Mucosa of descending colon (tissue), 3 donors: ENCODE results near the gene BCL11A. TPM values are rescaled to one million over a fixed set of nuclear protein-coding genes. Genes with fewer than 3 reads are reported as not detected.

Experiments used
- ATAC-seq: fragments of 200-7000 bp; cut with Tn5 transposase; one replicate; pipeline ENCODE4 v1.9.1; 2020; ENCODE audit warnings: mild to moderate bottlenecking, moderate library complexity
- DNase-seq, 3 donors: peaks; one replicate each; pipeline ENCODE4 v3.0.0-alpha.2; 2020
- H3K36me3 ChIP-seq: fragments of 200-600 bp; one replicate; pipeline ENCODE4 v1.8.0; 2021; ENCODE audit warnings: low read depth, mild to moderate bottlenecking
- H3K4me1 ChIP-seq: fragments of 200-600 bp; one replicate; pipeline ENCODE4 v1.8.0; 2021; ENCODE audit warnings: low read depth, mild to moderate bottlenecking
- H3K4me3 ChIP-seq: fragments of 200-600 bp; one replicate; pipeline ENCODE4 v1.8.0; 2021; ENCODE audit warnings: mild to moderate bottlenecking
- H3K9me3 ChIP-seq: fragments of 200-600 bp; one replicate; pipeline ENCODE4 v1.8.0; 2021; ENCODE audit warnings: mild to moderate bottlenecking
- intact Hi-C, 2 donors: fragments of 100-400 bp; cut with DNase I in 1 of 2; cut with micrococcal nuclease in 1 of 2; formaldehyde crosslinking; loops; one replicate each; pipeline versions ENCODE4 v1.11.0 to v1.11.1; 2022; cut with DNase I, micrococcal nuclease
- total RNA-seq, 3 donors: library from RNA; stranded (reverse); fragmentation: NEBNext Ultra II Directional in 2 of 3; extraction: Animal tissue kit (Norgen Biotek cat#: 25700) in 2 of 3; gene quantifications; one replicate each; pipeline versions ENCODE4 v1.2.1 to v1.2.4, GENCODE V29; 2021 to 2023
- TF ChIP-seq, protein P1 (sequence below): fragments of 200-600 bp; IDR thresholded peaks from one replicate; pipeline ENCODE4 v1.8.0; 2022; ENCODE audit warnings: antibody characterized with exemption, mild to moderate bottlenecking
- donor health status: DM: no; HTN: no; CAD: no; lungs with moderate emphysema.
- donor health status: DM: no; HTN: no; CAD: no.
- donor health status: DM: no; HTN: yes; CAD: no.

The BCL11A gene
- total RNA-seq, 3 donors from 2014 or later = 22.8 to 59.6 (median 40.7) TPM

DNA sequence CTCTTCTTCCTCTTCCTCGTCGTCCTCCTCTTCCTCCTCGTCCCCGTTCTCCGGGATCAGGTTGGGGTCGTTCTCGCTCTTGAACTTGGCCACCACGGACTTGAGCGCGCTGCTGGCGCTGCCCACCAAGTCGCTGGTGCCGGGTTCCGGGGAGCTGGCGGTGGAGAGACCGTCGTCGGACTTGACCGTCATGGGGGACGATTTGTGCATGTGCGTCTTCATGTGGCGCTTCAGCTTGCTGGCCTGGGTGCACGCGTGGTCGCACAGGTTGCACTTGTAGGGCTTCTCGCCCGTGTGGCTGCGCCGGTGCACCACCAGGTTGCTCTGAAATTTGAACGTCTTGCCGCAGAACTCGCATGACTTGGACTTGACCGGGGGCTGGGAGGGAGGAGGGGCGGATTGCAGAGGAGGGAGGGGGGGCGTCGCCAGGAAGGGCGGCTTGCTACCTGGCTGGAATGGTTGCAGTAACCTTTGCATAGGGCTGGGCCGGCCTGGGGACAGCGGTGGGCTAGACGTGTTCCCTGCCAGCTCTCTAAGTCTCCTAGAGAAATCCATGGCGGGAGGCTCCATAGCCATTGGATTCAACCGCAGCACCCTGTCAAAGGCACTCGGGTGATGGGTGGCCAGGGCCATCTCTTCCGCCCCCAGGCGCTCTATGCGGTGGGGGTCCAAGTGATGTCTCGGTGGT is 91.9 kb downstream of the BCL11A start:
- intact Hi-C loops = no loop called here
- DNase-seq (no peak), ATAC-seq (no peak)
- H3K36me3 ChIP-seq = no peaks in the 10 kb centered on the region
- H3K4me3 ChIP-seq = no peak overlapping the region
- H3K9me3 ChIP-seq = no peaks in the 10 kb centered on the region
- no peaks in the 10 kb centered on the region for H3K4me1 ChIP-seq
- TF ChIP-seq, protein P1, sequence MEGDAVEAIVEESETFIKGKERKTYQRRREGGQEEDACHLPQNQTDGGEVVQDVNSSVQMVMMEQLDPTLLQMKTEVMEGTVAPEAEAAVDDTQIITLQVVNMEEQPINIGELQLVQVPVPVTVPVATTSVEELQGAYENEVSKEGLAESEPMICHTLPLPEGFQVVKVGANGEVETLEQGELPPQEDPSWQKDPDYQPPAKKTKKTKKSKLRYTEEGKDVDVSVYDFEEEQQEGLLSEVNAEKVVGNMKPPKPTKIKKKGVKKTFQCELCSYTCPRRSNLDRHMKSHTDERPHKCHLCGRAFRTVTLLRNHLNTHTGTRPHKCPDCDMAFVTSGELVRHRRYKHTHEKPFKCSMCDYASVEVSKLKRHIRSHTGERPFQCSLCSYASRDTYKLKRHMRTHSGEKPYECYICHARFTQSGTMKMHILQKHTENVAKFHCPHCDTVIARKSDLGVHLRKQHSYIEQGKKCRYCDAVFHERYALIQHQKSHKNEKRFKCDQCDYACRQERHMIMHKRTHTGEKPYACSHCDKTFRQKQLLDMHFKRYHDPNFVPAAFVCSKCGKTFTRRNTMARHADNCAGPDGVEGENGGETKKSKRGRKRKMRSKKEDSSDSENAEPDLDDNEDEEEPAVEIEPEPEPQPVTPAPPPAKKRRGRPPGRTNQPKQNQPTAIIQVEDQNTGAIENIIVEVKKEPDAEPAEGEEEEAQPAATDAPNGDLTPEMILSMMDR = no peak

DNA sequence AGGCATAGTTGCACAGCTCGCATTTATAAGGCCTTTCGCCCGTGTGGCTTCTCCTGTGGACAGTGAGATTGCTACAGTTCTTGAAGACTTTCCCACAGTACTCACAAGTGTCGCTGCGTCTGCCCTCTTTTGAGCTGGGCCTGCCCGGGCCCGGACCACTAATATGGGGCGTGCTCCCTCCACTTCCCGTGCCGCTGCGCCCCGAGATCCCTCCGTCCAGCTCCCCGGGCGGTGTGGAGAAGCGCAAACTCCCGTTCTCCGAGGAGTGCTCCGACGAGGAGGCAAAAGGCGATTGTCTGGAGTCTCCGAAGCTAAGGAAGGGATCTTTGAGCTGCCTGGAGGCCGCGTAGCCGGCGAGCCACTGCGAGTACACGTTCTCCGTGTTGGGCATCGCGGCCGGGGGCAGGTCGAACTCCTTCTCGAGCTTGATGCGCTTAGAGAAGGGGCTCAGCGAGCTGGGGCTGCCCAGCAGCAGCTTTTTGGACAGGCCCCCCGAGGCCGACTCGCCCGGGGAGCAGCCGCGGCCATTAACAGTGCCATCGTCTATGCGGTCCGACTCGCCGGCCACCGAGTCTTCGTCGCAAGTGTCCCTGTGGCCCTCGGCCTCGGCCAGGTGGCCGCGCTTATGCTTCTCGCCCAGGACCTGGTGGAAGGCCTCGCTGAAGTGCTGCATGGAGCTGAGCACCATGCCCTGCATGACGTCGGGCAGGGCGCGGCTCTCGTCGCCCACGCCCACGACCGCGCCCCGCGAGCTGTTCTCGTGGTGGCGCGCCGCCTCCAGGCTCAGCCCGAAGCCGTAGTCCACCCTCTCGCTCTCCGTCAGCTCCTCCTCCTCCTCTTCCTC is 92.7 kb downstream of the BCL11A start:
- Histone ChIP-seq H3K4me1 (no peaks in the 10 kb centered on the region), H3K9me3 (no peaks in the 10 kb centered on the region), H3K4me3 (no peak overlapping the region), H3K36me3 (no peaks in the 10 kb centered on the region)
- TF ChIP-seq, protein P1 = no peak
- intact Hi-C loops = no loop called here
- DNase-seq (no peak), ATAC-seq (no peak)

DNA sequence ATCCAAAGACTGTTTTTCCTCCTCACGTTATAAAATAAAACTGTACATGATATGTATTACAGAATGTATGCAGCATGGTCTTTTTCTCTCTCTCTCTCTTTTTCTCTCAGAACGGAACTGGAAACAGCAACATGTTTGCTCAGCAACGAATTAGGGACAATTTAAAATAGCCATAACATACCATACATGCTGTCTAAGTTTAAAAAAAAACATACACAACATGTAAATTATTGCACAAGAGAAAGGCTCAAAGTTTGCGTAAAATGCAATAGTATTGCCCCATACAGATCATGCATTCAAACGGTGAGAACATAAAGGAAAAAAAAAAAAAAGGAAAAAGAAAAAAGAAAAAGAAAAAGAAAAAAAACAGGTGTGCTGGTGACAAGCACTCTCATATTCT is 93.6 kb downstream of the BCL11A start:
- H3K4me1 ChIP-seq = no peaks in the 10 kb centered on the region
- H3K4me3 ChIP-seq = no peak overlapping the region
- TF ChIP-seq, protein P1 = no peak
- H3K36me3 ChIP-seq = no peaks in the 10 kb centered on the region
- no peak for DNase-seq
- no peaks in the 10 kb centered on the region for H3K9me3 ChIP-seq
- no peak for ATAC-seq
- intact Hi-C loops = no loop called here

DNA sequence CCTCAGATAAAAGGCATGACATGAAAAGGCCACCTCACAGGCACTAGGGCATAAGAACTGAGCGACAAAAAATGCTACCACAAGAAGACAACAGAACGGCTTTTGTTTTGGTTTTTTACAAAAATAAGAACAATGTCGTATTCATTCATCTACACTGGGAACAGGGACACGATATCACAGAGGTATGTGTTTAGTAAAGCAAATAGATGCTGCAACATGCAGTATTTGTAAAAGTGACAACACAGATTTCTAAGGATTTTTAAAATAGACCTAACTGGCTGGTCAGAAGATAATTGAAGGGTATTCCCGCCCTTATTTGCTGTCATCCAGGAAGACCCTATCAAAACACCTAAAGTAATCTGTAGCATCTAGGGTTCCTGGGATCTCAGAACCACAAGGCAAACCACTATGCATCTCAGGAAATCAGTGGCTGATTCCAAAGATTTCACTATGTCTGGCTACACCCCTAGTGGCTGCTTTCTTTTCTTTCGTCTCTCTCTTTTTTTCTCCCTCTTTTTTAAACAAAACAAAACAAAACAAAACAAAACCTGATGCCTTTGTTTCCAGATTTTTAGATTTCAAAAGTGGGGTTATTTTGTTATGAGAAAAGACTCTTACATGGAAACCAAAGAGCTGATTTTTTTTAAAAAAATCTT is 97.2 kb downstream of the BCL11A start:
- DNase-seq (no peak), ATAC-seq (no peak)
- Histone ChIP-seq H3K9me3 (no peaks in the 10 kb centered on the region), H3K36me3 (no peaks in the 10 kb centered on the region), H3K4me3 (no peak overlapping the region), H3K4me1 (no peaks in the 10 kb centered on the region)
- intact Hi-C loops = no loop called here
- TF ChIP-seq, protein P1 = no peak

DNA sequence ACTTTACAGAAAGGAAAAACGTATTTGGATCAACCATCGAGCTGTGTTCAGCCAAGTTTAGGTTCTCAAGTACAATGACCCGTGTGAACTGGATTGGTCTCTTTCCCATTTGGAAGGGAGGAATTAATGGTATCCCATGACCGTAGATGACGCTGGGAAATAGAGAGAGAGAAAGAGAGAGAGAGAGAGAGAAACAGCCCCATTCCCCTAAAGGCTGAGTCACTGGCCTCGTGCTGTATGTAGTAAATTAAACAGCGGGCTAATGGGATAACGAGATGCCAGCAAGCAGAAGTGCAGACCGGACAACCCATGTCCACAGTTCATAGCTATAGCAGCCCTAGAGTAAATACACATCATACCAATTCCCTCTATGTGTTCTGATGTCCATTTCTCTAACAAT is 99.6 kb downstream of the BCL11A start:
- no peaks in the 10 kb centered on the region for H3K9me3 ChIP-seq
- DNase-seq = no peak
- TF ChIP-seq, protein P1 = no peak
- intact Hi-C loops = no loop called here
- H3K36me3 ChIP-seq = no peaks in the 10 kb centered on the region
- no peaks in the 10 kb centered on the region for H3K4me1 ChIP-seq
- no peak for ATAC-seq
- H3K4me3 ChIP-seq = no peak overlapping the region
